Lower lobe of right lung (tissue), 2 donors: ENCODE results near the gene TLR10. TPM values are rescaled to one million over a fixed set of nuclear protein-coding genes. Genes with fewer than 3 reads are reported as not detected.

Source experiments
- ATAC-seq, 2 donors: fragments of 200-7000 bp; cut with Tn5 transposase; one replicate each; pipeline ENCODE4 v1.9.1; 2020 to 2022; ENCODE audit warnings: mild to moderate bottlenecking in 2 of 2, moderate library complexity in 2 of 2
- DNase-seq: peaks from one replicate; pipeline ENCODE4 v3.0.0-alpha.2; 2020
- H3K27ac ChIP-seq: fragments of 200-600 bp; one replicate; pipeline ENCODE4 v1.8.0; 2022
- H3K27me3 ChIP-seq: fragments of 200-600 bp; one replicate; pipeline ENCODE4 v1.8.0; 2022; ENCODE audit warnings: low read depth
- H3K36me3 ChIP-seq: fragments of 200-600 bp; one replicate; pipeline ENCODE4 v1.8.0; 2022; ENCODE audit warnings: mild to moderate bottlenecking
- H3K4me1 ChIP-seq: fragments of 200-600 bp; one replicate; pipeline ENCODE4 v1.8.0; 2022
- H3K4me3 ChIP-seq: fragments of 200-600 bp; one replicate; pipeline ENCODE4 v1.8.0; 2022; ENCODE audit warnings: mild to moderate bottlenecking
- H3K9me3 ChIP-seq: fragments of 200-600 bp; one replicate; pipeline ENCODE4 v1.8.0; 2022
- CTCF ChIP-seq: fragments of 200-600 bp; IDR thresholded peaks from one replicate; pipeline ENCODE4 v1.8.0; 2022; ENCODE audit warnings: antibody characterized with exemption, mild to moderate bottlenecking
- intact Hi-C: fragments of 100-400 bp; cut with DNase I; formaldehyde crosslinking; loops from one replicate; pipeline ENCODE4 v1.11.0; 2022
- total RNA-seq: library from RNA; stranded (reverse); fragmentation: NEBNext Ultra II Directional; extraction: Animal tissue kit (Norgen Biotek cat#: 25700); gene quantifications from one replicate; pipeline ENCODE4 v1.2.1, GENCODE V29; 2021
- donor health status: DM: no; HTN: yes; CAD: no; lungs with severe emphysema.

TLR10 gene
- total RNA-seq, 1 donor from 2014 or later, result 1.2 TPM

- Histone ChIP-seq H3K9me3 (no peaks in the 10 kb centered on the region), H3K27me3 (no peaks in the 10 kb centered on the region), H3K4me3 (no peak overlapping the region), H3K36me3 (no peaks in the 10 kb centered on the region), H3K4me1 (peaks cover 11% of the 10 kb centered on the region), H3K27ac (no peak overlapping the region)
- intact Hi-C loops, result no loop called here
- ATAC-seq, result no peak
- no peak for DNase-seq
- TF ChIP-seq CTCF, result no peak
Measured at GRCh38 chr4:38723726-38724474, 58.9 kb downstream of the TLR10 start.

GRCh38 chr4:38723114-38723513 lies 59.7 kb downstream of the TLR10 start:
- no peak for TF ChIP-seq CTCF
- DNase-seq (no peak), ATAC-seq (no peak)
- Histone ChIP-seq H3K36me3 (no peaks in the 10 kb centered on the region), H3K27me3 (no peaks in the 10 kb centered on the region), H3K27ac (no peak overlapping the region), H3K4me1 (peaks cover 3% of the 10 kb centered on the region), H3K9me3 (no peaks in the 10 kb centered on the region), H3K4me3 (no peak overlapping the region)
- intact Hi-C loops, result no loop called here

Other genes with a start within 250 kb of the TLR10 start
- gene KLF3, start 118.8 kb downstream of the TLR10 start, total RNA-seq, result 58.0 TPM
- 35.3 TPM for gene TLR1, start 21.8 kb upstream of the TLR10 start, total RNA-seq
- 12.4 TPM for gene TLR6, start 73.8 kb upstream of the TLR10 start, total RNA-seq
- 41.6 TPM for gene FAM114A1, start 84.8 kb upstream of the TLR10 start, total RNA-seq
- 0.62 TPM for gene TMEM156, start 249.4 kb upstream of the TLR10 start, total RNA-seq